Activated gamma-delta T cell (primary cell): ENCODE data around the gene ALPK1.
"Not testable (repeated sequence)": the region's sequence is repeated elsewhere in the genome, so short reads cannot be mapped to it uniquely, and the experiment has no call there.

Source experiments
- DNase-seq: peaks from one replicate; lab custom pipeline; 2025; lab: John Stamatoyannopoulos, UW
- total RNA-seq, 2 donors: gene quantifications; one replicate each; lab custom pipeline; 2026; lab: John Stamatoyannopoulos, UW

ALPK1 gene
- total RNA-seq, result 7.6 to 11.8 reads per million in 2 donors

DNA sequence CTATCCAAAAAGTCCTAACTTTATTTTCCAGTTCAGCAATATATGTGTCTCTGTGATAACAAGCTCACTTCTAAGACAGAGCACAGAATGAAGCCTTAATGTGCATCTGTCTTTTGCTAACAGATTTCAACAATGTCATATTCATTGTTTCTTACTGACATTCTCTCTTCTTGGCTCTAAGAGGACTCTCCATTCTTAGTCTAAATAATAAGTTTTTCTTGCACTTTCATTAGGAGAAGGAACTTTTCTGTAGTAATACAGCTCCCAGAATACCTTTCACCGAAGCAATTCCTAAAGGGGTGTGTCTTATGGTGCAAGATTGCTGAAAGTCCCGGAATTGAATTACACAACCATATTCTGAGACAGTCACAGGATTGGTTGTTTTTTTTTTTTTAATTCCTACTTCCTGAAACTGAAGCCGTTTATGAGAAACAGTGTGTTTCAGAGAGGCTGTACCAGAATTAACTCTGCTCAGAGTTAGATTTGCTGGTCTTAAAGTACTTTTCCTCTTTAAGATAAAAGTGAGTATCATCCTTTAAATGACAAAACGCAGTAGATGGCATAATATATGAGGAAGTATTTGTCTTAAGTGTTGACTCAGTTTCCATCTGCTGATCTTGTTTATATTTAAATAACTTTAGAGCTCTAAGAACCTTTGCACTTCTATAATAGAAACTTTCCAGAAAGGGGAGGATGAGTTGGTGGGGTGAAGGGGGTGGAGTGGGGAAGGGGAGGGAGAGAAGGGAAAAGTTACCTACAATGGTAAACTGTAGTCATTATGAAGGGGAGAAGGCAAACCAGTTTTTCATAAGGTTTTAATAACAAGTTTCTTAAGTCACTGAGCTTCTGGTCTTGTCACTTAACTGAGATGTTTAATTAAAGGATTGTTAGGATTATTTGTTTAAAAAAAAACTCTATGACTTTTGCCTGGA lies at the start of gene ALPK1:
ALPK1 (plus strand) TSS at position 421 of the 932 bp plus-strand sequence.
- no peak for DNase-seq

- DNase-seq, result no peak
Observed at GRCh38 chr4:112251019-112251643, 46.0 kb upstream of the ALPK1 start.

DNA sequence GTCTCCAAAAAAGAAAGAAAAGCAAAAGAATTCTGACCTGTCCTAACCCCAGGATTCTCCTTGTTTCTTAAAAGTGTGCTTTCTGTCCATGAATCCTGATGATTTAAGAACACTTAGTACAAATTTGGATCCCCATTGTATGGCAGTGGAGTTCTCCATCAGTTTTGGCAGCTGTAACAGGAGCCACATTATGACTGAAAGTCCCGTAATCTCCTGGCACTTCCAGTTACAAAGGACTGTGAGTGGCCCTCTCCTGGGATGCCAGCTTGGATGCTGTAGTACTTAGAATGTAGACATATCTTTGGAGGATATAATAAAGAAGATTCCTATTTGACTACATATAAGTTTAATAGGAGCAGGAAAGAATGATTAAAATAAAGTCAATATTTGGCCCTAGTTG lies 44.9 kb upstream of the ALPK1 start:
- no peak for DNase-seq

- no peak for DNase-seq
Observed at GRCh38 chr4:112253382-112254000, 43.7 kb upstream of the ALPK1 start.

GRCh38 chr4:112257098-112257497 lies 40.1 kb upstream of the ALPK1 start:
- DNase-seq, result no peak

GRCh38 chr4:112266823-112267222 lies 30.3 kb upstream of the ALPK1 start:
- DNase-seq, result no peak

DNA sequence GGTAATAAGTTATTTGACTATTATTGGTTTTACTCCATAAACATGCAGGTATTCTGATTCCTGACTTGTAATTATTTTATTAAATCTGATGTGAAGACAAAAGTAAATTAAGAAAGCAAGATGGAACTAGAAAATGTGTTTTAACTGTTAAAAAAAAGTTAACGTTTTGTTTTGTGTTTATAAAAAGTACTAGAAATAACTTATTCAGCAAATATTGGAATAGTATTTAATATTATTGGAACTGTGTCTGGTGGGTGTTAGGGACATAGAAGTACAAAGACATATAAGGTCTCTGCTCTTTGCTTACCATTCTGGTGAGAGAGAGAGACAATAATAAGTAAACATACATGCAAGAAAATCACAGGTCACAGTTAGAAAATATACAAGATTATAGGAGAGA lies 27.1 kb upstream of the ALPK1 start:
- no peak for DNase-seq

GRCh38 chr4:112270640-112271421 lies 26.3 kb upstream of the ALPK1 start:
- no peak for DNase-seq

- no peak for DNase-seq
Observed at GRCh38 chr4:112272292-112272691, 24.9 kb upstream of the ALPK1 start.

DNA sequence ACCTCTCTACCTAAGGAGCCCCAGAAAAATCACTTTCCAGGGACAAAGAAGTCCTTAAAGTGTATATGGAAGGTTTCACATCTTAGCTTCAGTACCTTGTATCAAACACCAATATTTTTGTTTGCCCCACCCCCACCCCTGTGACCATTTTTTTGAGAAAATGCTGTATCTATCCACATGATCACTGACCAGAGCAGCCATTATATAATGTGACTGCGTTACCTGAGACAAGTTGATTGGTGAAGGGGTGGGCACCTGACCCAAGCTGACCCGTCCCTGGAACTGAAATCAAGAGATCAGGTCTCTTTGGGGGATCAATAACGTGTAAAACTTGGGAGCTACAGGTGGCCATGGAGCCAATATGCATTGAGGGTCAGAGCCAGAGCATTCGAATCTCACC lies 22.2 kb upstream of the ALPK1 start:
- no peak for DNase-seq

DNA sequence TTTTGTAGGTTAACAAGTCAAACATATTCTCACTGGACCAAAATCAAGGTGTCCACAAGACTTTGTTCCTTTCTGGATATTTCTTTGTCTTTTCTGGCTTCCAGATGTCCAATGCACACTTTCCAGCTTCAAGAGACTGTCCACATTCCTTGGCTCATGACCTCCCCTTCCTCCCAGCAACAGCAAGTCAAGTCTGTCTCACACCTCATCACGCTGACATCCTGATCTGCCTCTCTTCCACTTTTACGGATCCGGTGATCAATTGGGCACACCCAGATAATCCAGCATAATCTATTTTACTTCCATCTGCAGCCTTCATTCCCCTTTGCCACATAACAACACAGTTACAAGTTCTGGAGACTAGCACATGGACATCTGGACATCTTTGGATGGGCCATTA lies 21.1 kb upstream of the ALPK1 start:
- no peak for DNase-seq

DNA sequence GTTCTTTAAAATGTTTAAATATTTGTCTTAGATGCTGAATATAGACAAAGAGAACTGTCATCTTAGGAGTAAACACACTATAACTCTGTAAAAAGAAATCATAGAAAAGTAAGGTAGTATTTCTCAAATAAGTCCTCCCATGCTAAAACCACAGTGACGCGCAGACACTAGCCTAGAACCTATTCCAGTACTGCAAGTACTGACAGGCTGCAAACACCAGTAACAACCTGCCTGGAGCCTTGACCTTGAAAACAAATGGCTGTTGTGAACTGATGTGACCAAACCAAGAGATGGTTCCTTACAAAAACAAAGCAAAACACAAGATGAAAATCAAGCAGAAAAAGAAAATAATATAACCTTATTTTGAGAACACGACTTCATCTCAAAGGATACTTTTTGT lies 19.9 kb upstream of the ALPK1 start:
- no peak for DNase-seq

DNA sequence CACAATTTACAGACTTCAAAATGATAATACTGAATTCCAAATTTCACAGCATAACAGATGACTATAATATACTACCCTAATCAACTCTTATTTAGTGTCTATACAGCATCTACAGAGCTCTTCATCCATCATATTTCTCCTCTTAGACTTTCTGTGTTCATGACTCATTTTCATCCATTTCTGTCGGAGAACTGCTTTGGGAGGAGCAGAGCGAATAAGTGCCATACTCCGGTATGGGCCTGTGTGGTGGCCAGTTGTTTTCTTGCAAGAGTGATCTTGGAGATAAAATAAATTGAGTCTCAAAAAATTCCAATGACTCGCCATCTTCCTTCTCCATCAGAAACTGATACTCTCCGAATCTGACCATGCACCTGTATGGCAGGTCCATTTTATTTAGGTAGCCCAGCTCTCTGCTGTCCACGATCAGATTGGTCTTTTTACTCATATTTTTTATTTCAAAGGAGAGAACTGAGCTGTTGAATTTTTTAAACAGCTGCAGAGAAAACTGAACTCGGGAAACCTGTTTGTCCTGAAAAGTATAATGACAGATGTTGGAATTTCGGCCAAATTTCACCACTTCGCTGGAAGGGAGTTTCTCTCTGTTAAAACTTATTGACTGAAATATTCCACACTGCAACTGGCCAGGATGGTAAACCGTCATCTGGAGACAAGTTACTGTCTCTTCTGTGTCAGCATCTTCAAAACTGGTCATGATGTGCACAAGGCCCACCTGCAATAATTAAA lies 19.3 kb upstream of the ALPK1 start:
- no peak for DNase-seq

- no peak for DNase-seq
Observed at GRCh38 chr4:112279025-112279881, 17.9 kb upstream of the ALPK1 start.

- no peak for DNase-seq
Observed at GRCh38 chr4:112279882-112280315, 17.3 kb upstream of the ALPK1 start.

DNA sequence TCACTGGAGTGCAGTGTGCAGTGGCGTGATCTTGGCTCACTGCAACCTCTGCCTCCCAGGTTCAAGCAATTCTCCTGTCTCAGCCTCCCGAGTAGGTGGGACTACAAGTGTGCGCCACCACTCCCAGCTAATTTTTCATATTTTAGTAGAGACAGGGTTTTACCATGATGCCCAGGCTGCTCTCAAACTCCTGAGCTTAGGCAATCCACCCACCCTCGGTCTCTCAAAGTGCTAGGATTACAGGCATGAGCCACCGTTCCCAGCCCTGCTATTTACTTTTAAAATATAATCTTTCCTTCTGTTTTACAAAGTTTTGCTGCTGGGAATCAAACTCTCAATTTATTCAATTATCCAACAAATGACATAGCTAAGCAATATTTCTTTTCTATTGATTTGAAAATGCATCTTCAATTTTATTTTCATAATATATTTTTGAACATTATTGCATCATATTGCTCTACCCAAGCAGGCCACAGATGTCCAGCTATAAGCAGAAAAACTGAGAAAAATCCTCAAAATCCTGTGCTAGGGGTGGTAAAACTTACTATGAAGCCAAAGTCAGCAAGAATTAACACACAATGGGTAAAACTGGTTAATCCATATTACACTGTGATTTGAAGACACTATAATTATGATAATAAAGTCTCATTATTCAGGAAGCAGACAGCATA lies 16.6 kb upstream of the ALPK1 start:
- no peak for DNase-seq

- DNase-seq, result not testable (repeated sequence)
Observed at GRCh38 chr4:112281895-112282398, 15.2 kb upstream of the ALPK1 start.

GRCh38 chr4:112282860-112283667 lies 14.1 kb upstream of the ALPK1 start:
- DNase-seq, result no peak

GRCh38 chr4:112284166-112284565 lies 13.0 kb upstream of the ALPK1 start:
- DNase-seq, result no peak
